ENCODE results near the gene ULK4. TPM values are rescaled to one million over a fixed set of nuclear protein-coding genes. Genes with fewer than 3 reads are reported as not detected.

Gene ULK4
- total and polyA plus RNA-seq, 2 of the 8 experiments (the other 6 are each of a cell fraction or from before 2014, with no cell fraction given) = 3.0 to 10.8 TPM

DNA sequence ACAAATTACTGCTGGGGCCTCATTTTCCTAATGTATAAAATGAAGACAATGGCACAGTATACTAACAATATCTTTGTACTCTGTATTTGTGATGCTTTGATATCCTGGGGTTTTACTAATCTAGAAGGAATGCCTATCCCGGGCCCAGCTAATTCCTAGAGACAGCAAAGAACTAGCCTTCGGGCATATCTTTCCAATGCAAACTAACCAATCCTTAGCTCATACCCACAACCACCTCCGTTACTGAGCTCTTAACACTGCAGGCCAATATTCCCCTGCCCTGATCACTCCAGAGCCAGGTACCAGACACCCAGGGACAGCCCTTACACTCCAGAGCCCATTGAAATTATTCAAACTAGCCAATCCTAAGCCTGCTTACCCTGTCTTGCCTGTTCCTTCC, 309.0 kb downstream of the ULK4 start (continued):
- TF ChIP-seq, protein P1, sequence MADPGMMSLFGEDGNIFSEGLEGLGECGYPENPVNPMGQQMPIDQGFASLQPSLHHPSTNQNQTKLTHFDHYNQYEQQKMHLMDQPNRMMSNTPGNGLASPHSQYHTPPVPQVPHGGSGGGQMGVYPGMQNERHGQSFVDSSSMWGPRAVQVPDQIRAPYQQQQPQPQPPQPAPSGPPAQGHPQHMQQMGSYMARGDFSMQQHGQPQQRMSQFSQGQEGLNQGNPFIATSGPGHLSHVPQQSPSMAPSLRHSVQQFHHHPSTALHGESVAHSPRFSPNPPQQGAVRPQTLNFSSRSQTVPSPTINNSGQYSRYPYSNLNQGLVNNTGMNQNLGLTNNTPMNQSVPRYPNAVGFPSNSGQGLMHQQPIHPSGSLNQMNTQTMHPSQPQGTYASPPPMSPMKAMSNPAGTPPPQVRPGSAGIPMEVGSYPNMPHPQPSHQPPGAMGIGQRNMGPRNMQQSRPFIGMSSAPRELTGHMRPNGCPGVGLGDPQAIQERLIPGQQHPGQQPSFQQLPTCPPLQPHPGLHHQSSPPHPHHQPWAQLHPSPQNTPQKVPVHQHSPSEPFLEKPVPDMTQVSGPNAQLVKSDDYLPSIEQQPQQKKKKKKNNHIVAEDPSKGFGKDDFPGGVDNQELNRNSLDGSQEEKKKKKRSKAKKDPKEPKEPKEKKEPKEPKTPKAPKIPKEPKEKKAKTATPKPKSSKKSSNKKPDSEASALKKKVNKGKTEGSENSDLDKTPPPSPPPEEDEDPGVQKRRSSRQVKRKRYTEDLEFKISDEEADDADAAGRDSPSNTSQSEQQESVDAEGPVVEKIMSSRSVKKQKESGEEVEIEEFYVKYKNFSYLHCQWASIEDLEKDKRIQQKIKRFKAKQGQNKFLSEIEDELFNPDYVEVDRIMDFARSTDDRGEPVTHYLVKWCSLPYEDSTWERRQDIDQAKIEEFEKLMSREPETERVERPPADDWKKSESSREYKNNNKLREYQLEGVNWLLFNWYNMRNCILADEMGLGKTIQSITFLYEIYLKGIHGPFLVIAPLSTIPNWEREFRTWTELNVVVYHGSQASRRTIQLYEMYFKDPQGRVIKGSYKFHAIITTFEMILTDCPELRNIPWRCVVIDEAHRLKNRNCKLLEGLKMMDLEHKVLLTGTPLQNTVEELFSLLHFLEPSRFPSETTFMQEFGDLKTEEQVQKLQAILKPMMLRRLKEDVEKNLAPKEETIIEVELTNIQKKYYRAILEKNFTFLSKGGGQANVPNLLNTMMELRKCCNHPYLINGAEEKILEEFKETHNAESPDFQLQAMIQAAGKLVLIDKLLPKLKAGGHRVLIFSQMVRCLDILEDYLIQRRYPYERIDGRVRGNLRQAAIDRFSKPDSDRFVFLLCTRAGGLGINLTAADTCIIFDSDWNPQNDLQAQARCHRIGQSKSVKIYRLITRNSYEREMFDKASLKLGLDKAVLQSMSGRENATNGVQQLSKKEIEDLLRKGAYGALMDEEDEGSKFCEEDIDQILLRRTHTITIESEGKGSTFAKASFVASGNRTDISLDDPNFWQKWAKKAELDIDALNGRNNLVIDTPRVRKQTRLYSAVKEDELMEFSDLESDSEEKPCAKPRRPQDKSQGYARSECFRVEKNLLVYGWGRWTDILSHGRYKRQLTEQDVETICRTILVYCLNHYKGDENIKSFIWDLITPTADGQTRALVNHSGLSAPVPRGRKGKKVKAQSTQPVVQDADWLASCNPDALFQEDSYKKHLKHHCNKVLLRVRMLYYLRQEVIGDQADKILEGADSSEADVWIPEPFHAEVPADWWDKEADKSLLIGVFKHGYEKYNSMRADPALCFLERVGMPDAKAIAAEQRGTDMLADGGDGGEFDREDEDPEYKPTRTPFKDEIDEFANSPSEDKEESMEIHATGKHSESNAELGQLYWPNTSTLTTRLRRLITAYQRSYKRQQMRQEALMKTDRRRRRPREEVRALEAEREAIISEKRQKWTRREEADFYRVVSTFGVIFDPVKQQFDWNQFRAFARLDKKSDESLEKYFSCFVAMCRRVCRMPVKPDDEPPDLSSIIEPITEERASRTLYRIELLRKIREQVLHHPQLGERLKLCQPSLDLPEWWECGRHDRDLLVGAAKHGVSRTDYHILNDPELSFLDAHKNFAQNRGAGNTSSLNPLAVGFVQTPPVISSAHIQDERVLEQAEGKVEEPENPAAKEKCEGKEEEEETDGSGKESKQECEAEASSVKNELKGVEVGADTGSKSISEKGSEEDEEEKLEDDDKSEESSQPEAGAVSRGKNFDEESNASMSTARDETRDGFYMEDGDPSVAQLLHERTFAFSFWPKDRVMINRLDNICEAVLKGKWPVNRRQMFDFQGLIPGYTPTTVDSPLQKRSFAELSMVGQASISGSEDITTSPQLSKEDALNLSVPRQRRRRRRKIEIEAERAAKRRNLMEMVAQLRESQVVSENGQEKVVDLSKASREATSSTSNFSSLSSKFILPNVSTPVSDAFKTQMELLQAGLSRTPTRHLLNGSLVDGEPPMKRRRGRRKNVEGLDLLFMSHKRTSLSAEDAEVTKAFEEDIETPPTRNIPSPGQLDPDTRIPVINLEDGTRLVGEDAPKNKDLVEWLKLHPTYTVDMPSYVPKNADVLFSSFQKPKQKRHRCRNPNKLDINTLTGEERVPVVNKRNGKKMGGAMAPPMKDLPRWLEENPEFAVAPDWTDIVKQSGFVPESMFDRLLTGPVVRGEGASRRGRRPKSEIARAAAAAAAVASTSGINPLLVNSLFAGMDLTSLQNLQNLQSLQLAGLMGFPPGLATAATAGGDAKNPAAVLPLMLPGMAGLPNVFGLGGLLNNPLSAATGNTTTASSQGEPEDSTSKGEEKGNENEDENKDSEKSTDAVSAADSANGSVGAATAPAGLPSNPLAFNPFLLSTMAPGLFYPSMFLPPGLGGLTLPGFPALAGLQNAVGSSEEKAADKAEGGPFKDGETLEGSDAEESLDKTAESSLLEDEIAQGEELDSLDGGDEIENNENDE (IDR thresholded peaks at IDR 0.05; ENCODE audit: insufficient replicate concordance, low read length) = no peak
- TF ChIP-seq MAFK (IDR thresholded peaks at IDR 0.05; ENCODE audit: low read depth, low read length) (no peak), SIN3A (conservative IDR thresholded peaks at IDR 0.05 in 1 of 2, IDR thresholded peaks at IDR 0.05 in 1 of 2; ENCODE audit: low read depth in 1 of 2, low read length in 2 of 2) (no peak), RAD21 (IDR thresholded peaks at IDR 0.05 in 1 of 2, conservative IDR thresholded peaks at IDR 0.05 in 1 of 2; ENCODE audit: low read depth in 2 of 2, low read length in 2 of 2) (no peak), HDAC6 (IDR thresholded peaks at IDR 0.05; ENCODE audit: low read depth, low read length) (no peak), CTBP2 (IDR thresholded peaks at IDR 0.05; ENCODE audit: borderline replicate concordance, insufficient read depth, insufficient read length, low read length) (no peak), CBX5 (IDR thresholded peaks at IDR 0.05; ENCODE audit: low read depth, low read length) (no peak)

Data from H1 (cell line).